Inflammatory macrophage (primary cell): Measurements from ENCODE around the gene SLC12A7.
"Not testable (repeated sequence)": the region's sequence is repeated elsewhere in the genome, so short reads cannot be mapped to it uniquely, and the experiment has no call there.

ENCODE experiments used
- DNase-seq, 2 donors: peaks; one replicate each; pipeline ENCODE4 v3.0.0-alpha.2; 2020 to 2022

Gene SLC12A7

GRCh38 chr5:1095990-1096363, 15.9 kb downstream of the SLC12A7 start:
- no peak for DNase-seq

DNA sequence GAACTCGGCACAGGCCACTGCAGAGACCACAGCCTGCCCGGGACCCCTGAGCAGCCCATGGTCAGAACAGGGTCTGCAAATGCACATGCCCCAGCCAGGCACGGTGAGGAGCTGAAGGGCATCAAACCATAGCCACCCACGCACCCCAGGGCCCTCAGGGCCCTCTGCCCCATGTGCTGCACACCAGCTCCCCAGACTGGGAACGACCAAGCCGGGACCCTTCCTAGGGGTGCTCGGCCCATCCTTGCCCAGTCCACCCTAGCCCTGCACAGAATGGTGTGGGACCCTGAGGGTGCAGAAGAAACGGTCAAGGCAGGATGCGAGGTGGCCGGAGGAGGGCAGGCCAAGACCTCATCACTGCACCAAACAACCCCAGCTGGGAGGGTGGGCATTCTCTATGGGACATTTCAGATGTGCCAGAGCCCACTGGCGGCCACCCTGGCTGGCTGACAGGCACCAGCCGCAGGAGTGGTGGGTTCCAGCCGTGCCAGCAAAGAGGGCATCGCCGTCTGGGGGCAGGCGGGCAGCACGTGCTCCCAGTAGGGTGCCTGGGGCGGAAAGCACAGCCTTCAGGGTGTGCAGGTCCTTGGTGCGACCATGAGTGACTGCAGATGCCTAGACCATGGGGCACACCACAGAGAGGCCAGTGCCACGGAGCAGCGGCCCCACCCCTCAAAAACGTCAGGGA, 16.4 kb downstream of the SLC12A7 start:
- no peak for DNase-seq

GRCh38 chr5:1094670-1095190, 17.1 kb downstream of the SLC12A7 start:
- DNase-seq = no peak

GRCh38 chr5:1093361-1093760, 18.5 kb downstream of the SLC12A7 start:
- DNase-seq = no peak

GRCh38 chr5:1092122-1092521, 19.7 kb downstream of the SLC12A7 start:
- no peak for DNase-seq

GRCh38 chr5:1091632-1092031, 20.2 kb downstream of the SLC12A7 start:
- no peak for DNase-seq

DNA sequence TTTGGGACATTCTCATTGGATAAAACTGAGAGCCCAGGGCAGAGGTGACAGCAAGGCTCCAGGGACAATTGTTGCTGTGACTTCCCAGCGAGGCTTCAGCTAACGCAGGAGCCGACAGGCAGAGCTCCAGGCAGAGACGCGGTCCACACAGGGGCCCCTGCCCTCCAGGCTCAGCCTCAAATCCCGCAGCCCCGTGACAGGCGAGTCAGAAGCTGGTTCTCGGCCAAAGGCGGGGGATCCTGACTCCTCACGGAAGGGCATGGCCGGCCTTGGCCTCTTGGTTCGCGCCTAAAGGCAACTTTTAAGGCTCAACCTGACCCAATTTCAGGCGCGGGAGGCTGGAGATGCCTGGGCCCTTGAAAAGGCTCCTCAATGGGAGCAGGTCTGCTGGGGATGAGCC, 21.3 kb downstream of the SLC12A7 start:
- no peak for DNase-seq

DNA sequence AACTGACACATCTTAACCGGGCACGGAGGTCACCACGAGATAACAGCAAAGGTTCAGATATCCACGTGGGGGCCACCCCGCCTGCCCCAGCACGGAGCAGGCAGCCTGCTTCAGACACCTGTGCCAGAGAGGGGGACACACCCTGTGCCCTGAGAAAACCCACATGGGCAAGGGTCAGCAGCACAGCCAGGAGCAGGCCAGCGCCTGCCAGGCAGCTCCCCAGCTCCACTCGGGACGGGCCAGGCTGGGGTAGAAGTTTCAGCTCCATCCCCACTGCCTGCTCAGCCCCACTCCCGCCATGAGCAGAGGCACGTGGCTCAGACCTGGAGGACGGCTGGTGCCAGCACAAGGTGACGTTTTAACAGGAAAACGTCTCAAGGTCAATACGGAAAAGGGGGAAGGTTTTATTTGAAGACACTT, 22.2 kb downstream of the SLC12A7 start:
- DNase-seq = no peak

- no peak for DNase-seq
These were observed 22.7 kb downstream of the SLC12A7 start for GRCh38 chr5:1089146-1089545.

- no peak for DNase-seq
These were observed 23.1 kb downstream of the SLC12A7 start for GRCh38 chr5:1088726-1089125.

- DNase-seq = no peak
These were observed 23.8 kb downstream of the SLC12A7 start for GRCh38 chr5:1088031-1088430.

DNA sequence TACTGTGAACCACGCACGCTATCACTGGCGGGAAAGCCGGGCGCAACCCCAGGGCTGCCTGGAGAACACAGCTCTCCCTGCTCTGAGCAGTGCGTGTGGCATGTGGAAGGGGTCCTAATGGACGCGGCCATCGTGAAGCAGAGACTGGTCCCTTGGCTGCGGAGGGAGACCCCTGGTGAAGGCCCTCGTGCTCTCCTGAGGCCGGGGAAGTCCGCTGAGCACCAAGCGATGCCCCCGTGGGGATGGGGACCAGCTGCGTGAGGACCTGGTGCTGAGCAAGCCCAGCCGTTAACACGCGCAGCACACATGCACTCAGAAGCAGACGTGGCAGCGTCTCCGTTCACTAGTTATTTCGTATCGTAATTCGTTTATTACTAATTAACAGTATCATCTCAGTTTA, 24.4 kb downstream of the SLC12A7 start:
- DNase-seq = no peak

- no peak for DNase-seq
These were observed 25.0 kb downstream of the SLC12A7 start for GRCh38 chr5:1086871-1087270.

DNA sequence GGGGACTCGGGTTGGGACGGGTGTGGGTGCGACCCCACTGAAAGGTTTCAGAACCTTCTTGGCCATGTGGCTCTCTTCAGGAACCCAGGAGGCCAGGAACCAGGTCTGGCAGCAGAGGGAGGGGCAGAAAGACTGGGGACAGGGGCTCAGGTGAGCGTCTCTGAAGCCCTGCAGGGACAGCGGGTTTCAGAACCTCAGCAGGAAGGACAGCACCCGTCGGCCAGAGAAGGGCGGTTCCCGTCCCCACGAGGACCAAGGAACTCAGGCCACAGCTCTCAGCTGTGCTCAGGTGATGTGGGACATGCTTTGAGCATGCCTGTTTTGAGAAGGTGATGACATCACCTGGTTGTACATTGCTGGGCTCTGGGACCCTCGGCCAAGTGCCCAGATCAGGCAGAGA, 25.7 kb downstream of the SLC12A7 start:
- no peak for DNase-seq

GRCh38 chr5:1085391-1085790, 26.5 kb downstream of the SLC12A7 start:
- DNase-seq = no peak

DNA sequence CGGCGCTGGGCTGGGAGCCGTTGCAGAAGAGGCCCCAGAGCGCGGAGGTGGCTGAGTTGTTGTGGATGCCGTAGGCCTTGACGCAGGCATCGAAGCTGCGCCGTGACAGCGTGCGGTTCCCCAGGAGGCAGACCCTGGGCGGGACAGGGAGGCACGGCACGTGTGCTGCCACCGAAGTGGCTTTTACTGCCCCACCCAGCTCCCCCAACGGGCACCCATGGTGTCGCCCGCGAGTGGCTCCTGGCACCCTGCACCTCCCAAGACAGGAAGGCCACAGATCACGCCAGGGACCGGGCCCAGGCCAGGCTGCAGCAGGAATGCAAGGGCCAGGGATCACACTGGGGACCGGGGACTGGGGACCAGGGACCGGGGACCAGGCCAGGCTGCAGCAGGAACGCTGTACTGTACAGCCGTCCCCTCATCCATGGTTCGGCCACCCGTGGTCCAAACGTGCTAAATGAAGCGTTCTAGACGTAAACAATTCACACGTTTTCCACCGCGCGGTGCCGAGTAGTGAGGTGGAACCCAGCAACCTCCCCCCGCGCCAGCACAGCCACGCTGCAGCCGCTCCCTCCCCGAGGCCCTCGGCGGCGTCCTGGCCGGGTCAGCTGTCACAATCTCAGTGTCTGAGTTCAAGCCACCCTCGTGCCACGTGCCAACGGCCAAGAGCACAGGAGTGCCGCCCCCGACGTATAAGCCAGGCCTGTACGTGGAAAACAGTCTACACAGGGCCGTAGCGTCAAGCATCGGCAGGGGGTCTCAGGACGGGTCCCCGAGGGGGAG, 27.8 kb downstream of the SLC12A7 start:
- DNase-seq = no peak

DNA sequence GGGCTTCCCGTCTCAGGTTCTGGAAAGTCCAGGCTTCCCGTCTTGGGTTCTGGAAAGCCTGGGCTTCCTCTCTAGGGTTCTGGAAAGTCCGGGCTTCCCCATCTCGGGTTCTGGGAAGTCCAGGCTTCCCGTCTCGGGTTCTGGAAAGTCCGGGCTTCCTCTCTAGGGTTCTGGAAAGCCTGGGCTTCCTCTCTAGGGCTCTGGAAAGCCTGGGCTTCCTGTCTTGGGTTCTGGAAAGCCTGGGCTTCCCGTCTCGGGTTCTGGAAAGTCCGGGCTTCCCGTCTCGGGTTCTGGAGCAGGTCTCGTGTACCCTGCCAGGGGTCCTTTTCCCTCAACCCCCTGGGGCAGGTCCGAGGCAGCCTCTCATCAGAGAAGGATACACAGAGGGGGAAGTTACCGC, 28.8 kb downstream of the SLC12A7 start:
- DNase-seq = not testable (repeated sequence)

DNA sequence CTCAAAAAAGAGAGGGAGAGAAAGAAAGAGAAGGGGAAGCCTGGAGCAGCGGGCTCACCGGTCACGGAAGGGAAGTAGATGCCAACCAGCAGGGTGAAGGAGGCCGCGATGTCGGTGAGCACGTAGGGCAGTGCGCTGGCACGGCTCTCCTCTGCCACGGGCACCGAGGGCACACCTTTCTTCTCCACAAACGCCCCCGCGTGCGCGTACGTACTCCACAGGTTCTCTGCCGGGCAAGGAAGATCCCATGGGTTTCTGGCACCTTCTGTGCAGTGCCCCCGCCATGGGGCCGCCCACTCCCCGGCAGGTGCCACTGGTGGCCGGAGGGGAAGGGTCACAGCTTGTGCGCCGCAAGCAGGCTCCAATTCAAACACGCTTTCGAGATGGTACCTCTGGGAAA, 30.3 kb downstream of the SLC12A7 start:
- DNase-seq = no peak

- no peak for DNase-seq
These were observed 31.4 kb downstream of the SLC12A7 start for GRCh38 chr5:1080432-1080831.

GRCh38 chr5:1079961-1080360, 31.9 kb downstream of the SLC12A7 start:
- DNase-seq = no peak

- no peak for DNase-seq
These were observed 32.4 kb downstream of the SLC12A7 start for GRCh38 chr5:1079486-1079885.

DNA sequence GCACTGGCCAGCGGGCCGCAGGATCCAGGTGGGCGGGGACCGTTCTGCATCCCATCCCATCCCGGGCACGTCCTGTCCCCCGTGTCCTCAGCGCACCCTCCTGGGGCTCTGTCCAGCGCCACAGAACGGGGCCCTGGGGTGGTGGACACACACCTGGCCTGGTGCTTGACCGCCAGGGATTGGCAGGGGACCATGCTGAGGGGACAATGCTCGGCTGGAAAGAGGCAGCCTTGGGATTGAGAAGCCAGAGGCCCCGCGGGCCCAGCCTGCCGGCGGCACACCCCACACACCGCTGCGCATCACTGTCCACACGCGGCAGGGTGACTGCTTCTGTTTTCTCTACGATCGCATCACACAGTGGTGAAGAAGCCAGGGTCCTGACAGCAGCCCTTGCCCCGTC, 33.0 kb downstream of the SLC12A7 start:
- DNase-seq = no peak

- no peak for DNase-seq
These were observed 33.7 kb downstream of the SLC12A7 start for GRCh38 chr5:1078206-1078605.

DNA sequence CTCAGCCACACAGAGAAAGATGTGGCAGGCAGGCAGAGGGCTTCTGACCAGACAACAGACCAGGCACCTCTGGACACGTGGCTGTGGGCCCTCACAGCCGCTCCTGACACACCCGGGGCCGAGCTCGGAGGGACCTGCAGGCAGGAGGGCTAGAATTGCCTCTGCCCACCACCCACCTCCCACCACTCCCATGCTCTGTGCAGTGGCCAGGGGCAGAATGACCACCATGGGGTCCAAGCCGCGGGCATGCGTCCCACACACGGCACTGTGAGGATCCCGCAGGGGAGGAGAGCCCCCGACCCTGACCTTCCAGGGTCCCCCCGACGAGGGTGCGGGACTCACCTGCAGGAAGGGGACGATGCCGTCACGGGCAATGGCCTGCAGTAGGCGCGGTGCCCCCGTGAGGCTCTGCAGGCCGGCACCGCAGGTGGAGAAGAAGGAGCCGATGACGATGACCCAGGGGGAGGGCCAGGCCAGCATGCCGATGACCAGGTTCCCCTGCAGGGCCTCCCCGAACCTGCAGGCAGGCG, 34.3 kb downstream of the SLC12A7 start:
- no peak for DNase-seq
